DND-41 (cell line): ENCODE measurements around the gene DCAKD.

Source experiments
- CTCF ChIP-seq: IDR thresholded peaks from 2 replicates; pipeline ENCODE4 v1.5.1; 2012; ENCODE audit warnings: borderline replicate concordance, low read length, moderate library complexity, mild to moderate bottlenecking; ENCODE audit not compliant: poor library complexity, severe bottlenecking; ENCODE audit errors: extremely low read depth
- EZH2 ChIP-seq: IDR thresholded peaks from 3 replicates; pipeline ENCODE4 v1.6.1; 2012; ENCODE audit warnings: borderline replicate concordance, low read depth, mild to moderate bottlenecking, moderate library complexity, low read length, inconsistent platforms; ENCODE audit not compliant: severe bottlenecking

DNA sequence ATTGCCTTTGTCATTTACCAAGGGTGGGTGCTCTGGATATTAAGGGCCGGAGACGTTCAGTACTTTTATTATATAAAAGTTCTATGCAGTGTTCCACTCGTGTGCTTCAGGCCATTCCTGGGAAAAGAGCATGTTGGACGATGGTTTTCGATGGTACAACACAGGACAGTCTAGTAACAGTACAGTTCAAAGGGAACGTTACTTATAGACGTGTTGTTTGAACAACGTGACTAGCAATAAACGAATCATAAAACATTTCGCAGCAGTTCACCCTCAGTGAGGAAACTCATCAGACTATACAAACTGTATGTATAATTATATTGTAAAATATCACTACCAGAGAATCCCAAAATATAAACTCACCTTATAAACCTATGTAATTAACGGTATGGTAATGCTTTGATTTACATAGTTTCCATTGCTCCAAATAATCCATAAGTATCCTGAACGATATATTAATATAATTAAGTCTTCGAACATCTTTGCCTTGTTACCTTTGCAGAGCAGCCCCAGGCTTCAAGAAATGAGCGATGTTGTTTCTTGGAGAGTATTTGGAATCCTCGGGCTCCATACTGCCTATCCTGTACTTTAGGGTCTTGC lies 10.3 kb upstream of the DCAKD start:
- TF ChIP-seq EZH2 (no peak), CTCF (no peak)
